Ovary (tissue), 10 donors: ENCODE measurements around the gene IQGAP2. TPM values are rescaled to one million over a fixed set of nuclear protein-coding genes. Genes with fewer than 3 reads are reported as not detected.

Experiments
- DNase-seq, 5 donors: peaks; one replicate each; pipeline ENCODE4 v3.0.0-alpha.2; 2019 to 2020
- H3K27ac ChIP-seq, 2 donors: fragments of 200-600 bp; one replicate each; pipeline versions ENCODE4 v1.5.1 to v1.8.0; 2019 to 2022
- H3K27me3 ChIP-seq: fragments of 200-600 bp; one replicate; pipeline ENCODE4 v1.8.0; 2022
- H3K36me3 ChIP-seq: fragments of 200-600 bp; sonication (generic); one replicate; pipeline ENCODE4 v1.5.1; 2019
- H3K4me1 ChIP-seq: one replicate; pipeline ENCODE4 v1.8.1; 2013; ENCODE audit warnings: mild to moderate bottlenecking, moderate library complexity; ENCODE audit not compliant: insufficient read depth
- H3K4me3 ChIP-seq: fragments of 200-600 bp; sonication (generic); one replicate; pipeline ENCODE4 v1.5.1; 2017
- H3K9me3 ChIP-seq, 2 donors: fragments of 200-600 bp in 1 of 2; sonication (generic) in 1 of 2; one replicate each; pipeline versions ENCODE4 v1.5.1 to v1.8.1; 2013 to 2019; ENCODE audit warnings: mild to moderate bottlenecking in 1 of 2, moderate library complexity in 1 of 2
- CTCF ChIP-seq, 3 donors: fragments of 450-650 bp in 2 of 3; fragments of 200-600 bp in 1 of 3; IDR thresholded peaks; one replicate each; pipeline versions ENCODE4 v1.5.1 to v1.8.0; 2016 to 2022; ENCODE audit warnings: antibody characterized with exemption in 3 of 3, mild to moderate bottlenecking in 1 of 3
- EP300 ChIP-seq: sonication (generic); formaldehyde crosslinking; IDR thresholded peaks from one replicate; pipeline ENCODE4 v1.6.1; 2017; ENCODE audit warnings: antibody characterized with exemption
- POLR2A ChIP-seq: fragments of 450-650 bp; IDR thresholded peaks from one replicate; pipeline ENCODE4 v1.6.1; 2017; ENCODE audit warnings: antibody characterized with exemption, mild to moderate bottlenecking, moderate library complexity
- WGBS, 3 donors: extraction: QIAGEN DNeasy Blood & Tissue Kit in 1 of 3; methylation state at CpG; one replicate each; pipeline versions ENCODE4 v1.1.5 to v1.1.7; 2013 to 2017; 5-methylcytosine and 5-hydroxymethylcytosine counted together
- intact Hi-C, 4 donors: fragments of 100-400 bp; cut with DNase I; formaldehyde crosslinking; loops; one replicate each; pipeline versions ENCODE4 v1.11.0 to v1.15.1; 2022 to 2023
- long read RNA-seq, 3 donors: library from polyadenylated mRNA in 2 of 3; unstranded in 2 of 3; transcript quantifications; one replicate each; pipeline ENCODE4 v2.0.0 and lab custom pipeline, GENCODE V29; 2021 to 2026
- polyA plus RNA-seq, 2 donors: library from polyadenylated mRNA; stranded (reverse); fragments of 200-250 nt in 1 of 2; fragments of 350-450 nt in 1 of 2; fragmentation: Illumina TruSeq in 1 of 2; extraction: RNeasy Lipid Tissue Mini Kit (QIAGEN cat#74804) in 1 of 2; gene quantifications; one replicate each; pipeline ENCODE4 v1.2.3, GENCODE V29; 2013 to 2014
- total RNA-seq, 7 donors: library from RNA; depleted of rRNA in 2 of 7; stranded (reverse); fragments of >200 nt in 2 of 7; fragmentation: NEBNext Ultra II Directional in 3 of 7; extraction: Animal tissue kit (Norgen Biotek cat#: 25700) in 3 of 7; gene quantifications; one replicate each; pipeline versions ENCODE4 v1.1.0 to v1.2.4, GENCODE V29; 2016 to 2023
- donor health status: DM: no; HTN: no; CAD: no; lungs with moderate emphysema.
- donor health status: DM: no; HTN: no; CAD: no.
- donor health status: Bipolar disorder and iron deficiency.
- donor health status: DM: yes; HTN: yes; CAD: no.
- donor health status: DM: no; HTN: no; CAD: no.
- donor health status: DM: yes; HTN: yes; CAD: no.

The IQGAP2 gene
- total RNA-seq (10 to 100 TPM in 6 of 7 donors, 1 to 10 TPM in 1; 9.3 to 27.6 (median 16.3) TPM), polyA plus RNA-seq (10 to 100 TPM in 1 of 2 donors, 1 to 10 TPM in 1; 8.6 to 13.9 TPM)
- long read RNA-seq, donor 1, partial matches to known transcripts, result 6 of 7 reads
- long read RNA-seq, donor 1, other reads (novel, unspliced or antisense), result 1 of 7 reads
- long read RNA-seq, donor 2, partial matches to known transcripts, result 9 of 9 reads
- long read RNA-seq, donor 2, other reads (novel, unspliced or antisense), result 0 of 9 reads
- long read RNA-seq, donor 3, full-length matches to known transcripts, result 6 of 13 reads
- long read RNA-seq, donor 3, partial matches to known transcripts, result 5 of 13 reads
- long read RNA-seq, donor 3, other reads (novel, unspliced or antisense), result 2 of 13 reads

- H3K9me3 ChIP-seq, result peaks cover 0 to 1% of the 10 kb centered on the region in 2 donors
- TF ChIP-seq CTCF (IDR thresholded peaks at IDR 0.05) (peak; percentile 50 to 78 (median 73)), POLR2A (no peak), EP300 (no peak)
- WGBS, 3 donors, result 0 to 1% (median 0%) methylated on average over 58 to 92 of the region's 92 CpGs
- intact Hi-C loops, result loop anchor here in 2 of 4 donors (5.0 to 10.0 kb wide), 3 partner anchors 142 to 182 kb away; no protein-coding TSS in a partner anchor
- peaks cover 9% of the 10 kb centered on the region for H3K4me1 ChIP-seq
- H3K27ac ChIP-seq, result peak within 1 kb of the TSS; percentile 58 to 86
- peak within 1 kb of the TSS; percentile 46 for H3K4me3 ChIP-seq
- H3K27me3 ChIP-seq, result no peaks in the 10 kb centered on the region
- peak; percentile 69 to 85 (median 82) for DNase-seq
- H3K36me3 ChIP-seq, result no peaks in the 10 kb centered on the region
These were observed at the start of gene IQGAP2 for GRCh38 chr5:76402886-76403765. TSS of gene IQGAP2 (plus strand) at chr5:76403285. CDS start at chr5:76403546, 261 bp downstream.

- no peak for TF ChIP-seq CTCF (IDR thresholded peaks at IDR 0.05)
- no peak for TF ChIP-seq EP300
- TF ChIP-seq POLR2A, result no peak
- H3K9me3 ChIP-seq, result no peaks in the 10 kb centered on the region
- DNase-seq, result no peak
- H3K27me3 ChIP-seq, result no peaks in the 10 kb centered on the region
- H3K36me3 ChIP-seq, result no peaks in the 10 kb centered on the region
- WGBS, 3 donors, result 87 to 89% (median 89%) methylated on average over 5 of the region's 5 CpGs
- intact Hi-C loops, result no loop called here
- H3K27ac ChIP-seq, result no peak overlapping the region
- H3K4me3 ChIP-seq, result no peak overlapping the region
- H3K4me1 ChIP-seq, result no peaks in the 10 kb centered on the region
These were observed 46.2 kb upstream of the IQGAP2 start for GRCh38 chr5:76356887-76357286.

GRCh38 chr5:76363352-76364225, 39.5 kb upstream of the IQGAP2 start:
- no peaks in the 10 kb centered on the region for H3K4me1 ChIP-seq
- no peak overlapping the region for H3K27ac ChIP-seq
- no peaks in the 10 kb centered on the region for H3K27me3 ChIP-seq
- no peaks in the 10 kb centered on the region for H3K9me3 ChIP-seq
- H3K4me3 ChIP-seq, result no peak overlapping the region
- intact Hi-C loops, result no loop called here
- 52 to 63% (median 57%) methylated on average over 17 of the region's 17 CpGs for WGBS, 3 donors
- no peak for DNase-seq
- TF ChIP-seq POLR2A, result no peak
- no peak for TF ChIP-seq CTCF (IDR thresholded peaks at IDR 0.05)
- TF ChIP-seq EP300, result no peak
- H3K36me3 ChIP-seq, result no peaks in the 10 kb centered on the region

GRCh38 chr5:76364226-76364589, 38.9 kb upstream of the IQGAP2 start:
- Histone ChIP-seq H3K4me3 (no peak overlapping the region), H3K27ac (no peak overlapping the region), H3K36me3 (no peaks in the 10 kb centered on the region), H3K27me3 (no peaks in the 10 kb centered on the region), H3K9me3 (no peaks in the 10 kb centered on the region), H3K4me1 (no peaks in the 10 kb centered on the region)
- TF ChIP-seq CTCF (IDR thresholded peaks at IDR 0.05) (no peak), EP300 (no peak)
- DNase-seq, result no peak
- 79 to 84% (median 83%) methylated on average over 2 of the region's 2 CpGs for WGBS, 3 donors
- intact Hi-C loops, result no loop called here
